Measurements from ENCODE around the gene SRPK2.
"Not testable (repeated sequence)": the region's sequence is repeated elsewhere in the genome, so short reads cannot be mapped to it uniquely, and the experiment has no call there.

Gene SRPK2

DNA sequence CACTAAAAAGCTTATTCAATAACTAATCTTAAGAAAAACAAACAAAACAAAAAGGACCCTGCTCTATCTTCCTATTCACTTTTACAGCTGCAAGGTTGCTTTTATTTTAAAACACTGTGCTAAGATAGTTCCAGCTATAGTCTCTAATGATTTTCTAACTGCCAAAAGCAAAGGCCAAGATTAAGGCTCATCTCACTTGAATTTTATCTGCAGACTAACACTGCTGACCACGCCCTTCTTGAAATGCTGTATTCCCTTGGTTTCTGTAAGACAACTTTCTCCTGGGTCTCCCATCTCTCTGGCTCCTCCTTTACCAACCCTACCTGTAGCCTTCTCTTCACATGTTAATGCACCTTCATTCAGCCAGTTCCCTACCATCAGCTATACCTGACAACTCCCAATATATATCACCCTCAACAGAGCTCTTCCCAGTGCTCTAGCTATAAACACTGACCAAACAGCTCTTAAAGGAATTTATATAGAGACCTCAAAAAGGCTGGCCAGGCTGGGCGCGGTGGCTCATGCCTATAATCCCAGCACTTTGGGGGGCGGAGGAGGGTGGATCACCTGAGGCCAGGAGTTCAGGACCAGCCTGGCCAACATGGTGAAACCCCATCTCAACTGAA, 11.7 kb downstream of the SRPK2 start:
- no peak for DNase-seq (ENCODE audit: low read depth in 2 of 2)

- DNase-seq (ENCODE audit: low read depth in 2 of 2), result no peak
These were observed 18.8 kb downstream of the SRPK2 start for GRCh38 chr7:105369944-105370343.

DNA sequence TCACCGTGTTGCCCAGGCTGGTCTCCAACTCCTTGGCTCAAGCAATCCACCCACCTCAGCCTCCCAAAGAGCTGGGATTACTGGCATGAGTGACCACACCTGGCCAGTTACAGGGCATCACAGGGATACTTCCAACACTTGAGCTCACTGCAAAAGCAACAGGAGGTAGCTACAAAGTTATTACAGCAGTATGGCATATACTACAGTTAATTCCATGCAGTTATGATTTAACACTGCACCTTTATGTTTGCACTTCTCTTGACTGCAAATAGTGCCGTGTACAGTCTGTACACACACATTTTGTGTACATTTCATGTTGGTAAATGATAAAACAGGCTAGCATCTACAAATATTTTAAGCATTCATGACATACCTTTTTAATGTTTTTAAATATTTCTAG, 21.3 kb downstream of the SRPK2 start:
- no peak for DNase-seq (ENCODE audit: low read depth in 2 of 2)

- no peak for DNase-seq (ENCODE audit: low read depth in 2 of 2)
These were observed 22.9 kb downstream of the SRPK2 start for GRCh38 chr7:105365541-105366534.

DNA sequence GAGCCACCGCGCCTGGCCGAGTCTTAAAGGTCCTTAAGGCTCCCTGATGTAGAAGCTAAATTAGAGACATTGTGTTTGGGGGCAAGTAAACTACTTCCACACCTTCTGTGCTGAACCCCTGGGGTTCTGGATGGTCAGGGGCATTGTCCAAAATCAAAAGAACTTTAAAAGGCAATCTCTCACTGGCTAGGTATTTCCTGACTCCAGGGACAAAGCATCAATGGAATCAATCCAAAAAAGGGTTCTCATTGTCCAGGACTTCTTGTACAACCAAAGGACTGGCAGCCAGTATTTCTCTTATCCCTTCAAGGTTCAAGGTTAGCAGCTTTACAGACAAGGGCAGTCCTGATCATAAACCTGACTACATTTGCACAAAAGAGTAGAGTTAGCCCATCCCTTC, 24.0 kb downstream of the SRPK2 start:
- DNase-seq (ENCODE audit: low read depth in 2 of 2), result no peak

DNA sequence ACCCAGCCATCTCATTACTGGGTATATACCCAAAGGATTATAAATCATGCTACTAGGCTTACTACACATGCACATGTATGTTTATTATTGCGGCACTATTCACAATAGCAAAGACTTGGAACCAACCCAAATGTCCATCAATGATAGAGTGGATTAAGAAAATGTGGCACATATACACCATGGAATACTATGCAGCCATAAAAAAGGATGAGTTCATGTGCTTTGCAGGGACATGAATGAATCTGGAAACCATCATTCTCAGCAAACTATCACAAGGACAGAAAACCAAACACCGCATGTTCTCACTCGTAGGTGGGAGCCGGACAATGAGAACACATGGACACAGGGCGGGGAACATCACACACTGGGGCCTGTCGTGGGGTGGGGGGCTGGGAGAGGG, 25.1 kb downstream of the SRPK2 start:
- DNase-seq (ENCODE audit: low read depth in 2 of 2), result not testable (repeated sequence)

DNA sequence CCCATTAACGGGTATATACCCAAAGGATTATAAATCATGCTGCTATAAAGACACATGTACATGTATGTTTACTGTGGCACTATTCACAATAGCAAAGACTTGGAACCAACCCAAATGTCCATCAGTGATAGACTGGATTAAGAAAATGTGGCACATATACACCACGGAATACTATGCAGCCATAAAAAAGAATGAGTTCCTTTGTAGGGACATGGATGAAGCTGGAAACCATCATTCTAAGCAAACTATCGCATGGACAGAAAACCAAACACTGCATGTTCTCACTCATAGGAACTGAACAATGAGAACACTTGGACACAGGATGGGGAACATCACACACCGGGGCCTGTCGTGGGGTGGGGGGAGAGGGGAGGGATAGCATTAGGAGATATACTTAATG, 26.0 kb downstream of the SRPK2 start:
- DNase-seq (ENCODE audit: low read depth in 2 of 2), result not testable (repeated sequence)

DNA sequence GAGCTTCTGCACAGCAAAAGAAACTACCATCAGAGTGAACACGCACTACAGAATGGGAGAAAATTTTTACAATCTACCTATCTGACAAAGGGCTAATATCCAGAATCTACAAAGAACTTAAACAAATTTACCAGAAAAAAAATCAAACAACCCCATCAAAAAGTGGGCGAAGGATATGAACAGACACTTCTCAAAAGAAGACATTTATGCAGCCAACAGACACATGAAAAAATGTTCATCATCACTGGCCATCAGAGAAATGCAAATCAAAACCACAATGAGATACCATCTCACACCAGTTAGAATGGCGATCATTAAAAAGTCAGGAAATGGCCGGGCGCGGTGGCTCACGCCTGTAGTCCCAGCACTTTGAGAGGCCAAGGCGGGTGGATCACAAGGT, 26.7 kb downstream of the SRPK2 start:
- DNase-seq (ENCODE audit: low read depth in 2 of 2), result not testable (repeated sequence)

GRCh38 chr7:105360149-105360548, 28.6 kb downstream of the SRPK2 start:
- not testable (repeated sequence) for DNase-seq (ENCODE audit: low read depth in 2 of 2)

DNA sequence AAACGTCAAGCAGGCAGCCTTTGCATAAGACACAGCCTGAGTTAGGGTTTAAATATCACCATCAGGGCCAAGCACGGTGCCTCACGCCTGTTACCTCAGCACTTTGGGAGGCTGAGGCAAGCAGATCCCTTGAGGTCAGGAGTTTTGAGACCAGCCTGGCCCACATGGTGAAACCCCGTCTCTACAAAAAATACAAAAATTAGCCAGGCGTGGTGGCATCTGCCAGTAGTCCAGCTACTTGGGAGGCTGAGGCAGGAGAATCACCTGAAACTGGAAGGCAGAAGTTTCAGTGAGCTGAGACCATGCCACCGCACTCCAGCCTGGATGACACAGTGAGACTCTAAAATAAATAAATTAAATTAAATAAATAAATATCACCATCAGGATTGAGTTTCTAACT, 33.0 kb downstream of the SRPK2 start:
- DNase-seq (ENCODE audit: low read depth in 2 of 2), result no peak

DNA sequence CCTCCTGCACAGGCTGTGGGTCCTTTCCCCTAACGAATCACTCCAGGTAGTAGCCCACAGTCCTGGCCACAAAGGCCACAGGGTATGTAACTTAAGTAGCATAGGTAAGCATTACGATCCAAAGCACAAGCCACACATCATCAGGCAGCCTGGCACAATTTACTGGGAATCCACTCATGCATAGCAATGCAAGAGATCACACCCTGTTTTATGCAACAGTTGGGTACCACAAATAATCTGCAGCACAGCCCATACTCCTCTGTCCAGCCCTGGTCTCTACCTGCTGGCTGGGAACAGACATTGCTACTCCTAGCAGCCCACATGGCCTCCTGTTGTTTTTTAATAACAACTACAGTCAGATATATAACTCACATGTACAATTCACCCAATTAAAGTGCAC, 34.3 kb downstream of the SRPK2 start:
- DNase-seq (ENCODE audit: low read depth in 2 of 2), result no peak

DNA sequence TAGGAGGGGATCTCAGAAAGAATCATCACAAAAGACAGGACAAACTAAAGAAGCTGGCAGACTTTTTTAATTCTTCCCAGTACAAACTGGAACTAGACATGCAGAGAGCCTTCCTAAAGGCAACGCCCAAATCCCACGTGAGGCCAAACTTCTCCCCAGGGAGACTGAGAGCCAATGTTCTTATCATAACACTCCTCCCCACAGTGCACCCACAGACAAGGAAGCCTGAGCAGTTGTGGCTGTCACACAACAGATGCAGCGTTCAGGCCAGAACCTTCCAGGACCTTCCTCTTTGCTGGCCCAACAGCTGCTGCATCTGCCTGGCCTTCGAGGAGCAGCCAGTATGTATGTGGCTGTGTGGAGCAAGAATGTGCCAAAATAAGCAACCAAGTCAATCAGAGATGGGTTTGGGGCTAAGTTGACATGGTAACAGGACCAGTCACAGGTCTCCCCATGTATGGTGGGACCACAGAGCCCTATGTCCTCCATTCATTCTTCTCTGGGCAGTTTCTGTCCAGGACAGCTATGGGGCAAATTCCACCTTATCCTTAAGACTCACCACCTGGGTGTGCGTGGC, 34.9 kb downstream of the SRPK2 start:
- no peak for DNase-seq (ENCODE audit: low read depth in 2 of 2)

- DNase-seq (ENCODE audit: low read depth in 2 of 2), result no peak
These were observed 35.6 kb downstream of the SRPK2 start for GRCh38 chr7:105352901-105353668.

DNA sequence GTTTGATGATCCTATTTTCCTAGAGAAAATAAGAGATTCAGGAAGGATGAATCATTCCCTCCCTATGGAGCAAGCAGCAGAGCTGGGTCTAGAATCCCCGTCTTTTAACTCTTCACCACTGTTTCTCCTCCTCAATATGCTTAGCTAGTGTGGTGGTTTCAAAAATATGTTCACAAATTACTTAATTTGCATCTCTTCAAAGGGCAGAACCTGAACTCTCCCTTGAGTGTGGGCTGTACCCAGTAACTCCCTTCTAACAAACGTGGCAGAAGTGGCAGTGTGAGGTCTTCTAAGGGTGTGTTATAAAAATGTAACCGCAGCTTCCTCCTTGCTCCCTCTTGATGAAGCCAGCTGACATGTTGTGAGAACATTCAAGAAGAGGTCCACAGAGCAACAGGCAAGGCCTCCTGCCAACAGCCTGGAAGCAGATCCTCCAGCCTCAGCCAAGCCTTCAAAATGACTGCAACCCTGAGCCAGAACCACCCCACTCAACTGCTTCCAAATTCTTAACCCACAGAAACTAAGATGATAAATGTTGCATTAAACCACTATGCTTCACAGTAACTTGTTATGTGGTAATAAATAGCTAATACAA, 36.6 kb downstream of the SRPK2 start:
- DNase-seq (ENCODE audit: low read depth in 2 of 2), result peak; percentile 24 to 25

GRCh38 chr7:105350906-105351305, 37.8 kb downstream of the SRPK2 start:
- no peak for DNase-seq (ENCODE audit: low read depth in 2 of 2)

DNA sequence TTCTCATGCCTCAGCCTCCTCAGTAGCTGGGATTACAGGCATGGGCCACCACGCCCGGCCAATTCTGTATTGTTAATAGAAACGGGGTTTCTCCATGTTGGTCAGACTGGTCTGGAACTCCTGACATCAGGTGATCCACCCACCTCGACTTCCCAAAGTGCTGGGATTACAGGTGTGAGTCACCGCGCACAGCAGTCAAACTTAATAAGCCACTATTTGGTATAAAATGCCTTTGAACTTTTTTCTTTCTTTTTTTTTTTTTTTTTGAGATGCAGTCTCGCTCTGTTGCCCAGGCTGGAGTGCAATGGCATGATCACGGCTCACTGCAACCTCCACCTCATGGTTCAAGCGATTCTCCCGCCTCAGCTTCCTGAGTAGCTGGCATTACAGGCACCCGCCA, 40.5 kb downstream of the SRPK2 start:
- not testable (repeated sequence) for DNase-seq (ENCODE audit: low read depth in 2 of 2)

- DNase-seq (ENCODE audit: low read depth in 2 of 2), result no peak
These were observed 42.0 kb downstream of the SRPK2 start for GRCh38 chr7:105346593-105347322.

GRCh38 chr7:105346138-105346537, 42.6 kb downstream of the SRPK2 start:
- no peak for DNase-seq (ENCODE audit: low read depth in 2 of 2)

DNA sequence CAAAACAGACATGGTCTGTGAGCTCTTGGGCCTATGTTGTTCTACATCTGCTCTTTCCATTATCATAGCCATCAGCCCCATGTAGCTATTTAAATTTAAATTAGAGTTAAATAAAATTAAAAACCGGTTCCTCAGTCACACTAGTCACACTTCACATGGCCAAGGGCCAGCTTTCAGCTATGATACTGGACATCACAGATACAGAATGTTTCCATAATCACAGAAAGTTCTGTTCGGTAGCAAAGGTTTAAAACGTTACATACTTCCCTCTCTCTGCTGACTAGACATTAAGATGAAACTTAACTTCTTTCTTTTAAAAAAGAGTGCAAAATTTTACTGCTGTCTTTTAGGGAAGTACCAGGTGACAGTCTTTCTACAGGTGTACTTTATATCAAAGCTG, 43.0 kb downstream of the SRPK2 start:
- no peak for DNase-seq (ENCODE audit: low read depth in 2 of 2)

GRCh38 chr7:105345003-105345402, 43.7 kb downstream of the SRPK2 start:
- no peak for DNase-seq (ENCODE audit: low read depth in 2 of 2)

All from stimulated activated CD4-positive, alpha-beta T cell treated with anti-CD3 and anti-CD28 coated beads, Interleukin-15, amount 100 ng/mL, for 48 hours (primary cell).